Central memory CD4-positive, alpha-beta T cell (primary cell): Measurements from ENCODE around the gene IFNG.
A peak's percentile ranks its signal among the peaks of the same experiment; 100 is the strongest.
"Not testable (repeated sequence)": the region's sequence is repeated elsewhere in the genome, so short reads cannot be mapped to it uniquely, and the experiment has no call there.

Source experiments
- DNase-seq: peaks from one replicate; pipeline ENCODE4 v3.0.0; 2022
- total RNA-seq, 3 experiments: gene quantifications; one replicate each; lab custom pipeline; 2026; lab: John Stamatoyannopoulos, UW

The IFNG gene
- total RNA-seq, result 0.49 to 63.0 (median 9.6) reads per million in 3 experiments

DNA sequence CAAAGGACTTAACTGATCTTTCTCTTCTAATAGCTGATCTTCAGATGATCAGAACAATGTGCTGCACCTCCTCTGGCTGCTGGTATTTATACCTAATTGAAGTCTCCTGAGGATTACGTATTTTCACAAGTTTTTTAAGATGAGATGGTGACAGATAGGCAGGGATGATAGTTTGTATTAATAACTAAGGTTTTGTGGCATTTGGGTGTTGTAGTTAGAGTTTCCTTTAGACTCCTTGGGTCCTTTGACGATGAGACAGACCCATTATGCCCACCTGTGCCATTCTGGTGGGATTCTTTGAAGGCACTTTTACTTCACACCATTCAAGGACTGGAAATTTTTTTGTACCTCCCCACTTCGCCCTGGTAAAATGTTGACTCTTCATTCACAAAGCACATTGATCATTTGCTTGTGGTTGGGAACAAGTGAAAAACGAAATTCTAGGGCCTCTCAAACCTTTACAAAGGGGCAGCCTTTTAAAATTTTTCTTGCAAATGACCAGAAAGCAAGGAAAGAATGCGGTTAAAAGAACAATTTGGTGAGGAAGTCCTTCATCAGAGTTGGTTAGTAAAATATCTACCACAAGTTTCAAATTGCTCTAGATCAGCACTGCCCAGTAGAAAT lies at the start of gene IFNG:
TSS of gene IFNG (minus strand) at position 60 of the 624 bp plus-strand sequence. CDS start 125 bp downstream, outside the sequence.
- DNase-seq, result peak; percentile 56

DNA sequence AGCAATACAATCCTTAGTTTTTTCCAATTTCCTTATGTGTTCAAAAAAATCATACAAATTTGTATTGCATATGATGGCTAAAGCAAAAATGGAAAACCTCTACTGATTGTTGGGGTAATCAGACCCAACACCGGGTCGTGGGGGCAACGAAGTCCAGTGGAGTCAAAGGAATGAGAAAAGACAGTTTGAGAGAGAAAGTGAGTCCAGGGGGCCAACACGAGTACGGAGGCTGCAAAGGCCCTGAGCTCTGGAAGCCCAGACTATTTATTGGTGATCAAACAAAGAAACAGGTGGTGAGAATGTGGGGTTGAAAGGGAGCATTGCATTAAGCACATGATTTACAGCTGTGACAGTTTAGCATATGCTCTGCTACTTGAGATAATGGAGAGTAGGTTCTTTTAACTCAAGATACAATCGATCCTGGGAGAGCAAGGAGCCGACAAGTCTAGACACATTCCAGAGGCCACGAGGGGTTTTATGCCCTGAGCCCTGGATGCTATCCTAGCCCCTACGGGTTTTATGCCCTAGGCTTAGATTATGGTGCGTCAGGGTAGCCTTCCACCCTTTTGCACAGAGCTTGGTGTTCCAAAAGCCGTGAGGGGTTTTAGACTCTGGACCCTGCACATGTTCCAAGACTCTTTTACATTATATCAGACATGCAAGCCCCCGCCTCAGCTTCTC lies 49.6 kb upstream of the IFNG start:
- not testable (repeated sequence) for DNase-seq

DNA sequence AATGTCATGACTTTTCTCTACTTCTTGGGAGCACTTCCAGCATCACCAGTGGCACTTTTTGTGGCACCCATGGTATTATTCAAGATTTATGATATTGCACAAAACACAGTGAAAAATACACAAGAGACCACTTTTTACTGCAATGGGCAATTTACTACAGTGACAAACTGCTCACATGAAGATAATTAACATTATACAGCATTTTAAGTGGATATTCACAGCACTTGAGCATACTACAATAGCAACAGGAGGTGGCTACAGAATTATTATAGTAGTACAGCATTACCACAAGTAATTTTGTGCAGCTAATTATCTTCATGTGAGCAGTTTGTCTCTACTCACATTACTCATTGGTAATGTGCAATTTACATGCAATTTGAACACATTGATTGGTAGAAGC lies 47.7 kb upstream of the IFNG start:
- DNase-seq, result no peak

DNA sequence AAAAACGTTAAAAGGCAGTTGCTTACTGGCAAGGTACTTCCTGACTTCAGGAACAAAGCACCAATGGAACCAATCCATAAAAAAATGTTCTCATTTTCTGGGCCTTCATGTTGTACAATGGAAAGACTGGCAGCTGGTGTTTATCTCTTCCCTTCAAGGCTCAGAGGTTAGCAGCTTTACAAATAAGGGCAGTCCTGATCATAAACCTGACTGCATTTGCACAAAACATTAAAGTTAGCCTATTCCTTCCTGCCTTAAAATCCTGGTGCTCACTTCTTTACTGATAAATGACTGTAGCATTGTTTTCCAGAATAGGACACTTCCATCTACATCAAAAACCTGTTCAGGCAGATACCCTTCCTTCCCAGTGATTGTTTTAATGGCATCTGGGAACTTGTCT lies 46.9 kb upstream of the IFNG start:
- DNase-seq, result no peak

DNA sequence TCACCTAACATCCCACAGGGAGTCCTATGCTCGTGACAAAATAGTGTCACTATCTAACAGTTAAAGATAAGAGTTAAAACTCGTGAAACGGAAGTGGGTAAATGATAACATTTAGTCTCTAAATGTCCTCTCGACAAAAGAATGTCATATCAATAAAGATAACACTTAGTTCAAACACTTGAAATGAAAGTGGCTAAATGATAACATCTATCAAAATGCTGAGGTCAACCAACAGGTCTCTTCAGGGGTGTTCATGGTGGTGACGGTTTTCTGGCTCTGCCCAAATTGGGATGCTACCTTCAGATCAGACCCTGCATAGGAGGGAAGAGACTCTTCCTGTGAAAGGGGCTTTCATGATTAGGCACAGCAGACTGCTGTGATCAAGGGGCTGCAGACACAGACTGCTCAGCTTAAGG lies 43.9 kb upstream of the IFNG start:
- peak; percentile 28 for DNase-seq

DNA sequence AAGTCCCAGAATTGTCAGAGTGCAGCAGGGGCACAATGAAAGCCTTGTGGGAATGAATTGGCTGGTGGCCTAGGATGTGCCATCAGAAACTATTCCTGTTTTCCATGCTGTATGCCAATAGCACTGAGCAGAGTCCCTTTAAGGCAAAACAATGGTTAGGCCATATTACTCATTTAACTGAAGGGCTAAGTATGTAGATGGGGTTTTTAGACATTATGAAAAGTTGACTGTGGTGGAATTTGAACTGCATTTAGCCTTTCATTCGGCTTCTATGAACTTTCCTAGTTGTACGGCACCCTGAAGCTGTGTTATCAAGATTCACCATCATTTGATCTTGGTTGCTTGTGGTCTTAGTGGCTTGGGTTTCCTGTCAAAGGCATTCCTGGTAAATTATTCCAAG lies 41.3 kb upstream of the IFNG start:
- no peak for DNase-seq

DNA sequence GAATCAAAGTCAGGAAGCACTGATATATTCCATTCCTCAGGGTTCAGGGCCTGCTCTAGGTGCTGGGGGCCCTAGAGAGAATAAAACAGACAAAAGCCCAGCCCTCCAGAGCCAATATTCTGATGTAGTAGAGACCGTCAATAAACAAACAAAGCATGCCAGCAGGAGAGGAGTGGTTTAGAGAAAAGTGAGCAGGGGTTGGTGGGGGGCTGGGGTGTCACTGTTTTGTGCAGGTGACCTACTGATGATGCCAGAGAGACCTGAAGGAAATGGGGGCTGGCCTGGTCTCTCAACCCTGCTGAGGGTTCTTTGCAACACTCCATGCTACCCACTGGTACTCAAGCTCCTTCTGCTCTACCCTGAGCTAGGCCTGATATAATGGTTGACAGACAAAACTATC lies 39.6 kb upstream of the IFNG start:
- no peak for DNase-seq

DNA sequence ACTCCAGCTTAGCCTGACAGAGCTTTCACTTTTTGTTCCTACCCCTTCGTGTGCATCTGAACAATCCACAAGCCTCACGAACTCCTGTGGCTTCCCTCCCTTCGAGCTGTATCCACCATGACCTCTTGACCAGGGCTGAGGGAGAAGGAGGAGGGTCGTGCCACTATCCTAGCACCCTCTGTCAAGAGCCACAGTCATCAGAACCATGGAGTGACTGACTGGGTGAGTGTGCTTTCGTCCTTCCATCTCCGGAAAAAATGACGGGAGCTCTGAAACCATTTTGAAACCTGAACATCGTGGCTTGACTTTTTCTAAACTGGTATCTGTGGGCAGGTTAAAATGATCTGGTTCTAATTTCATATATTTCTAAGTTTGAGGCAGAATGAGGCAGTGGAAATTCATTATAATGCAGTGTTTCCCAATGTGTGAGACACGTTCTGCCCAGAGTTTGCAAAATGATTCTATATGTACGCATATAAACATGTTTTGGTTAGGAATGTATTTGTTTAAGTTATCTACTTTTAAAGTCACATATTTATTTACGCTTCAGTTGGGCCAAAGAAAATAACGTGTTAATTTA lies 39.1 kb upstream of the IFNG start:
- DNase-seq, result no peak

DNA sequence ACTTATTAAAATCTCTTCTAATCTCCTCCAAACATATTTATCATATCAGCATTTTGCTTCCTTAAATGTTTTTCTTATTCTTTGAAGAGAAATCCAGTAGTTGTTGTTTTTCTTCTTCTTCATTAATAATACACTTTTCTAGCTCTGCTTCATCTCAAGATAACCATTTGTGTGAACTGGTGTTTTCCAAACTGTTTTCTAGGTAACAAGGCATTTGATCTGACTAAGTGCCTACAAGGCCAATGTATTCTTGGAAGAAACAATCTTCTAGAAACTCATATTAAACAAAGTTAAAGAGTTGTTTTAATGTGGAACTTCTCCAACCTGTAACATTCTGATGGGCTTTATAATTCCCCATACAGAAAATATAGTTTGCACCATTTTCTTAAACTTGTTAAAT lies 30.8 kb upstream of the IFNG start:
- no peak for DNase-seq

DNA sequence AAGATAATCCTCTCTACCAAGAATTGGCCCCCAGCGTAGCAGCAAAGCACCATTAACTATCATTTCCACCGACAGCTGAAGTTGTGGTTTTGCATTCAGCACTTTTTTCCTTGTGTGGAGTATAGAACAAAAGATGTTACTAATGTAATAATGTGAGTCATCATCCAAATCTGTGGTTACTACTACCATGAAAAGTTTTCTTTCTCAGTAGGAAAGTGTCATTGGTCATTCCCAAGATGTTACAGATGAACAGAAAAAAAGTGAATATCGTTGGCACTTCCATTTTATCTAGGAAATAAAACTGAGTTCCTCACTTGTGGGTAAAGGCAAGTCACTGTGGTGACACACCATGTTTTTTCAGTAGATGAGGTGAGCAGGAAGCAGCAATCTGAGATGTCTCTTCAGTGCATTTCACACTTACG lies 30.3 kb upstream of the IFNG start:
- peak; percentile 45 for DNase-seq

DNA sequence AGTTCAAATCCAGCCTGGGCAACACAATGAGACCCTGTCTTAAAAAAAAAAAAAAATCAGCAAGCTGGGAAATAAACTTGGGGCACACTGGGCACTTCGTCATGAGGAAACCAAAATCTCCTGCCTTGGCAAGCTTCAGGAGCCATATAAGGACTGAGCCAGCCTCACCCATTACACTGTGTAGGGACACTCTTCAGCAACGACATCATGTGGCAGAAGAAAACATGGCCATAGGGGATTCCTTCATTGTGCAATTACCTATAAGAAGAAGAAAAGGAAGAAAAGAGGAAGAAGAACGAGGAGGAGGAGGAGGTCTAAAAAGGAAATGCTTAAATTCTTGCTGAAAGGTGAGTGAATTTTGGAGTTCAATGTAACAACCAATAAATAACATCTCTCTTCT lies 26.1 kb upstream of the IFNG start:
- DNase-seq, result no peak

DNA sequence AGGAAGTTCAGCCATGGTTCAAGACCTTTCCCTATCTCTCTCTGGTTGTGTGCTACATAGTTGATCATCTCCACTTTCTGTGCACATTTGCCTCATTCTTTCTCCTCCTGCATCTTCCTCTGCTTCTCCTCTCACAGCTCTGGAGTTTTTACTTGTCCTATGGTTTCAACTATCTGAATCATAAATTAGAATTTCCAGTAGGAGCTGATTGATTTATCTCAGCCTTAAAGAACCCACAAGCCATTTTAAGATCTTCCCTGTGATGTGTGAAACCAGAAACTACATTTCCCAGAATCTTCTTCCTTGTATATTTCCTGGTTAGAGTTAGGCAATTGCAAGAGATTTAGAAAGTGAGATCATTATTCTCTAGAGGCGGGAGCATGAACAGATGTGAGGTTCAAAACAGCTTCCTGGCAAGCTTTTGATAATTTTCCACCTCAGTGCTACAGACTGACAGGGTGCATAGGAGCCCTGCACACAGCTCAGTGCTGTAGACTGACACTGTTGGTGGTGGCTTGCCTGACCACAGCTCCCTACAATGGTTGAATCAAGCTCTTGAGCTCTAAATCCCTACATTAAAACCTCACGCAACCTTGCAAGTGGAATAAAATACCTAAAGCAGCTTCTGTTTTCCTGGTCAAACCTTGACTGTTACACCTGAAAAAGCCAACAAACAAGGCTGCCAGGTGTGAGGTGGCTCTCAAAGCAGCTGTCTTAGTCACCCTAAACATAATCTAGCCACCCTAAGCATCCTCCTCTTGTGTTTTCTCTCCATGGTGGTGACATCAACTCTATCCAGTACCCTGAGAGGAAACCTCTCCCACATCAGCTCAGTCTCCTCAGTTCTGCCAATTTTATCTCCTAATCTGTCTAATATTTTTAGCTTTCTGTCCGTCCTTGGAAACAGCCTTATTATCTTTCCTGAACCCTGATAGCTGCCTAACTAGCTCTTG lies 21.5 kb upstream of the IFNG start:
- peak; percentile 55 for DNase-seq

DNA sequence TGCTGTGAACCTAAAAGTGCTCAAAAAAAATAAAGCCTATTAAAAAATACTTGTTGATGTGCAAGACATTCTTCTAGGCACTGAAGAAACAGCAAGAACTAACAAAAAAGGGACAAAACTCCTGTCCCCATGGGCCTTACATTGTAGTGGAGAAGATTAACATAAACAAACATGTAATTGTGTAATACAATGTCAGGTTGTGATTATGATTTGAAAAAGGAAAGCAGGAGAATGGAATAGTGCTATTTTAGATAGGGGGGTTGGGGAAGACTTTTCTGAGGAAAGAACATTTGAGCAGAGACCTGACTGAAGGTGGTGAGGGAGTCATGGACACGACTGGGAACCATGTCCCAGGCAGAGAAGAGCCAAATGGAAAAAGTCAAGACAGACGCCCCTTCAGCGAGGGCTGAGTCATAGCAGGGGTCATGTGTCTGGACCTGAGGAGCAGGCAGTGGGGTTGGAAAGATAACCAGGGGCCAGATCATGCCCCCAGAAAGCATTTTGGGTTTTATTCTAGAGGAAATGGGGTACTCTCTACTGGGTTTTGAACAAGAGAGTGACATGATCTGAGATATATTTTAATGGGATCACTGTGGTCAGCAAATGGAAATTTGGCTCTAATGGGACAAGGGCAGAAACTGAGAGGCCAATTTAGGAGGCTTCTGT lies 19.4 kb upstream of the IFNG start:
- no peak for DNase-seq

DNA sequence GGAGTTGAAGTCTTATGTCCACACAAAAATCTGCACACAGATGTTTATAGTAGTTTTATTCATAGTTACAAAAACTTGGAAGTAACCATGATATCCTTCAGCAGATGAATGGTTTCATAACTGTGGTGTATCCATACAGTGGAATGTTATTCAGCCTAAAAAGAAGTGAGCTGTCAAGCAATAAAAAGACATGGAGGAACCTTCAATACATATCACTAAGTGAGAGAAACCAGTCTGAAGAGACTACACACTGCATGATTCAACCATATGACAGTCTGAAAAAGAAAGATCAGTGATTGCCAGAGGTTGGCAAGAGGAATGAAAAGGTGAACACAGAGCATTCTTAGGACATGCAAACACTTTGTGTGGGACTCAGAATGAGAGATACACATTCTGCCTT lies 18.6 kb upstream of the IFNG start:
- DNase-seq, result no peak

DNA sequence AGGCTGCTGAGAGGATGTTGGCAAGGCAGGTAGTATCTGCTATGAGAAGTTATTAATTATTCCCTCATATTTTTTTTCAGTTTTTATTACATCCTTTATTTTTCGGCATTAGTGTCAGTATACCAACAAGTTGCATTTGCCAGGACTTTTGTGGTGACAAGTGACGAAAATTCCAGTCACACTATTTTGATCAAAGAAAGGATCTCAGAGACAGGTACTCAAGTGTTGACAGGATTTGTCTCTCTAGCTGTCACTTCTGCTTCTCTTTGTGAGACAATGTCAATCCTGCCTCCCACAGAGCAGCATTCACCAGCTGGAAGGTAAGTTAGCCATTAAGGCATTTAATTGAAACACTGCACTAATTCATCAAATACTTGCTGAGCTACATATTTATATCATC lies 18.0 kb upstream of the IFNG start:
- no peak for DNase-seq

DNA sequence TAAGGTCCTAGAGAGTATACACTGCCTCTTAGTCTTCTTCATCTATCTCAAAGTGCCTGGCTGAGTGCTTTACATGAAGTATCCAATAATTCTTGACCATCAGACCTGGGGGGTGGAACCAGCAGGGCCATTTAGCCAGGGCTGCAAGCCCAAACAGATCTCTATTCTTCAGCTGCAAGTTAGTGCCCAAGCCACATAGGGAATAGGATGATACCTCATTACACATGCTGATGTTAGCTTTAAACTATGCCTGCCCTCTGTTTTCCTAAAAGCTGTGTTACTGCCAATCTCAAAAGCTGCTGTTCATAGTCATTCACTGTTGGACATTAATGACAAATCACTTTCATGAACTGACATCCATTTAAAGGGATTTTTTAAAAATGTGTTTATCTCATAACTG lies 16.7 kb upstream of the IFNG start:
- DNase-seq, result no peak

DNA sequence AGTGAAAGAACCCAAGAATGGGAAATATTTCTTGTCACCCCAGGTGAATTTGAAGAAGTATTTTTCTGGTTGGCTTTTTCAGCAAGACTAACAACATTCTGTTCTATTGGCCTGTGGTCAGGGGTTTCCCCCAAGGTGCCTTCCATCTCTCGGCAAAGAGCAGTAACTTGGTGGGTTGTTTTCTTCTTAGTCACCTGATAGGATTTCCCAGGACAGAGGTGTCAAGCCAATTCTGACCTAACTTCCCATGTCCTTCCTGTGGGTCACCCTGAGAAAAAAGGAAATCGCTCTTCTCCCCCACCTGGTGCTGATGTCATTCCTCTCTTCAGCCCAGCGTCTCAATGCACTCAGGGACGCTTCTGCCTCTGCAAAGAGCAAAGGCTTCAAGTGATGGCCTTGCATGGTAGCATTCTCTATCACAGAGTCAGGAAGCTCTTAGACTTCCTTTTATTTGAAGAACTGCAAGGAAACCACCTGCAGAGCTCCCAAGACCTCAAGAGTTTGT lies 16.1 kb upstream of the IFNG start:
- DNase-seq, result peak; percentile 81

DNA sequence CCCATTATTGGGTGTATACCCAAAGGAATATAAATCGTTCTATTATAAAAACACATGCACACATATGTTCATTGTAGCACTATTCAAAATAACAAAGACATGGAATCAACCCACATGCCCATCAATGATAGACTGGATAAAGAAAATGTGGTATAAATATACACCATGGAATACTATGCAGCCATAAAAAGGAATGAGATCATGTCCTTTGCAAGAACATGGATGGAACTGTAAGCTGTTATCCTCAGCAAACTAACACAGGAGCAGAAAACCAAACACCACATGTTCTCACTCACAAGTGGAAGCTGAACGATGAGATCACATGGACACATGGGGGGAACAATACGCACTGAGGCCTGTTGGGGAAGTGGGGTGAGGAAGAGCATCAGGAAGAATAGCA lies 15.2 kb upstream of the IFNG start:
- DNase-seq, result not testable (repeated sequence)

DNA sequence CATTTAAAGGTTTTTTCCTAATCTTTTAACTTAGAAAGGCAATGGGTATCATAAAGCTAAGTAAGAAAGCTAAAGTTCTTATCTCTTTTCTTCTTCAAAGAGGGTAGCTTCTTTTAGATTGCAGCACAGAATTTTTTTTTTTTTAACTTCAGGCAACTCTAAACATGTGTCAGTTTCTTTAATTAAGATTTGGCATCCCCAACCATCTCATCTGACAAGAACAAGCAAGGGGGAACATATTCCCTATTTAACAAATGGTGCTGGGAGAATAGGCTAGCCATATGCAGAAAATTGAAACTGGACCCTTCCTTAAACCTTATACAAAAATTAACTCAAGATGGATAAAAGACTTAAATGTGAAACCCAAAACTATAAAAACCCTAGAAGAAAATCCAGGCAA lies 14.3 kb upstream of the IFNG start:
- no peak for DNase-seq

DNA sequence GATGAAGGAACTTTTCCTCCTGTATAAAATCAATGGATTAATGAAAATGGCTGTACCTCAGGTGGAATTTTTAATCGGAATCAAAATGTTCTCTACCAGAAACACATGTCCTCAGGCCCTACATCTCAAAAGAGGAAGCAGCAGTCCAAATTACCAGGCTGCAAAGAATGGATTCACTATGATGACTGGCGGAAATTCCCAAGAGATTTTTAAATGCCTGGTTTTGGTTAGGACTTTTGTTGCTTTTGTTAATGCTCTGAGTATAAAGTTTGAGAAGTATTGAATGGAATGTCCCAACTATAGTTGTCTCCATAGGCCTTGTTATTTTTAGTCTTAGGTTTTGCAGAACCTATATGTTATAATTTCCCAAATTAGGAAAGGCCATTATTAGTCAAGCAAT lies 11.2 kb upstream of the IFNG start:
- DNase-seq, result no peak

DNA sequence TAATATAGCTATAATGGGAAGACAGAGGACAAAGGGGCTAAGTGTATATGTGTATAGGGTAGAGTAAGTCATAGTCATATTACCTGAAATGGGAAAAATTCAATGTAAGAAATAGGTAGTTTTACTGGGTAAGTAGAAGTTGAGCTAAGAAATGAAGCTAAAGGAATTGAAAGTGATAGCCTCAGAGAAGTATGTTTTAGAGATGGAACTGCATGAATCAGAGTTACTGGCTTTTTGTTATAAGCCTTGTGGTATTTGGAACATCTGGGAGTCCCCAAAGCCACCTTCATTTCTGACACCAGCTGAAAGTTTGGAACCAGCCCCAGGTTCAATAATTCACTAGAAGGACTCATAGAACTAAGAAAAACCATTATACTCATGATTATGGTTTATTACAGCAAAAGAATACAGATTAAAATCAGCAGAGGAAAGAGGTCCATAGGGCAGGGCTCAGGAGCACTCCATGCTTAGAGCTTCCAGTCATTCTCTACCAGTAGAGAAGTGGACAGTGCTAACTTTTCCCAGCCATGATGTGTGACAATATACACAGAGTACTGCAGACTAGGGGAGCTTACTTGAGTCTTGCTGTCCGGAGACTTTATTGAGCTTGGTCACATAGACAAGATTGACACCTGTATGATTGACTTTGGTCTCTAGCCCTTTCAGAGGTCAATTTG lies 9.8 kb upstream of the IFNG start:
- DNase-seq, result no peak

DNA sequence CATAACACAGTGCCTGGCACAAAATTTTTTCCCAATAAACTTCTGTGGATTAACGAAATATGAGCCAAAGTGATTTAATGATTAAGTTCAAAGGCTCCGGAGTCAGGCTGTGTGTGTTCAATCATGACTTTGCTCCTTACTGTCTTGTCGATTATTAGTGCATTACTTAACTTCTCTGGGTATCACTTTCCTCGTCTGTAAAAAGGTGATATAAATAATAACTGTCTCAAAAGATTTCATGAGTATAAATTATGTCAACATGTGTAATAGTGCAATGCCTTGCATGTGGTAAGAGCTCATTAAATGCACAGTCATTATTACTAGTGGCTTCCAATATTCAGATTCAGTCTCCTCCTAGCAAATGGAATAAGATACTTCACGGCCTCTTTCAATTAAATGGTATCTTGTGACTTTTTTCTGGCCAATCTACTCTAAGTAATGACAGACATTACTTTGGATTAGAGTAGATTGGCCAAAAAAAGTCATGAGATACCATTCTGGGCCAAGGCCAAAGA lies 6.8 kb upstream of the IFNG start:
- no peak for DNase-seq
